SJSA1 (cell line): ENCODE measurements around the gene P3H2. TPM values are rescaled to one million over a fixed set of nuclear protein-coding genes. Genes with fewer than 3 reads are reported as not detected.
"Not testable (repeated sequence)": the region's sequence is repeated elsewhere in the genome, so short reads cannot be mapped to it uniquely, and the experiment has no call there.

ENCODE experiments used
- DNase-seq, 2 experiments: peaks; one replicate each; pipeline ENCODE4 v3.0.0-alpha.2; 2015 to 2020; ENCODE audit warnings: low spot score in 2 of 2, low read depth in 1 of 2
- H3K27ac ChIP-seq: fragments of 250-450 bp; sonication (Bioruptor Pico); 2 replicates; pipeline ENCODE4 v1.5.1; 2020; ENCODE audit warnings: mild to moderate bottlenecking, moderate library complexity
- H3K27me3 ChIP-seq: fragments of 250-450 bp; sonication (Bioruptor Pico); replicated peaks from 2 replicates; pipeline ENCODE4 v1.5.1; 2020; ENCODE audit warnings: mild to moderate bottlenecking, moderate library complexity
- H3K36me3 ChIP-seq: fragments of 250-450 bp; sonication (Bioruptor Pico); 2 replicates; pipeline ENCODE4 v1.5.1; 2020; ENCODE audit warnings: mild to moderate bottlenecking
- H3K4me1 ChIP-seq: fragments of 250-450 bp; sonication (Bioruptor Pico); replicated peaks from 2 replicates; pipeline ENCODE4 v1.6.1; 2021; ENCODE audit warnings: mild to moderate bottlenecking
- H3K4me3 ChIP-seq: fragments of 250-450 bp; sonication (Bioruptor Pico); 2 replicates; pipeline ENCODE4 v1.5.1; 2020; ENCODE audit warnings: mild to moderate bottlenecking
- H3K9me3 ChIP-seq: fragments of 250-450 bp; sonication (Bioruptor Pico); replicated peaks from 2 replicates; pipeline ENCODE4 v1.5.1; 2020; ENCODE audit warnings: mild to moderate bottlenecking
- total RNA-seq: library from RNA; depleted of rRNA; stranded (reverse); fragments of >200 nt; shearing (Covaris generic); gene quantifications from 2 replicates; pipeline ENCODE4 v1.2.3, GENCODE V29; 2014

P3H2 gene
- total RNA-seq, 1 experiment from 2014 or later = 166 TPM

- Histone ChIP-seq H3K36me3 (peaks cover 15% of the 10 kb centered on the region), H3K27ac (peak overlapping the region; percentile 90), H3K4me3 (no peak overlapping the region), H3K9me3 (no peaks in the 10 kb centered on the region), H3K4me1 (peaks cover 90% of the 10 kb centered on the region), H3K27me3 (no peaks in the 10 kb centered on the region)
- no peak for DNase-seq
Observed at GRCh38 chr3:190094160-190094718, 26.5 kb downstream of the P3H2 start.

GRCh38 chr3:190092250-190092649 lies 28.4 kb downstream of the P3H2 start:
- Histone ChIP-seq H3K4me3 (no peak overlapping the region), H3K27me3 (no peaks in the 10 kb centered on the region), H3K4me1 (peaks cover 82% of the 10 kb centered on the region), H3K27ac (peak overlapping the region; percentile 90), H3K9me3 (no peaks in the 10 kb centered on the region), H3K36me3 (peaks cover 15% of the 10 kb centered on the region)
- peak in 1 of 2 experiments; percentile 82 for DNase-seq

- Histone ChIP-seq H3K4me1 (peaks cover 66% of the 10 kb centered on the region), H3K27ac (peak overlapping the region; percentile 90), H3K36me3 (peaks cover 12% of the 10 kb centered on the region), H3K4me3 (no peak overlapping the region), H3K9me3 (no peaks in the 10 kb centered on the region), H3K27me3 (no peaks in the 10 kb centered on the region)
- DNase-seq = peak; percentile 85 to 86
Observed at GRCh38 chr3:190089711-190090110, 31.0 kb downstream of the P3H2 start.

GRCh38 chr3:190088890-190089289 lies 31.8 kb downstream of the P3H2 start:
- Histone ChIP-seq H3K4me3 (no peak overlapping the region), H3K9me3 (no peaks in the 10 kb centered on the region), H3K27ac (peak overlapping the region; percentile 90), H3K36me3 (peaks cover 12% of the 10 kb centered on the region), H3K27me3 (no peaks in the 10 kb centered on the region), H3K4me1 (peaks cover 61% of the 10 kb centered on the region)
- no peak for DNase-seq

- Histone ChIP-seq H3K27ac (no peak overlapping the region), H3K36me3 (no peaks in the 10 kb centered on the region), H3K9me3 (no peaks in the 10 kb centered on the region), H3K4me3 (no peak overlapping the region), H3K4me1 (peaks cover 44% of the 10 kb centered on the region), H3K27me3 (no peaks in the 10 kb centered on the region)
- DNase-seq = no peak
Observed at GRCh38 chr3:190086191-190086590, 34.5 kb downstream of the P3H2 start.

- peaks cover 32% of the 10 kb centered on the region for H3K4me1 ChIP-seq
- H3K27ac ChIP-seq = no peak overlapping the region
- H3K27me3 ChIP-seq = no peaks in the 10 kb centered on the region
- 0 out of 2 replicates have a peak, but pooled peaks cover 2% of the 10 kb centered on the region for H3K36me3 ChIP-seq
- no peak overlapping the region for H3K4me3 ChIP-seq
- no peaks in the 10 kb centered on the region for H3K9me3 ChIP-seq
- DNase-seq = no peak
Observed at GRCh38 chr3:190084983-190085382, 35.7 kb downstream of the P3H2 start.

GRCh38 chr3:190083635-190084034 lies 37.1 kb downstream of the P3H2 start:
- H3K27ac ChIP-seq = no peak overlapping the region
- H3K4me1 ChIP-seq = peaks cover 18% of the 10 kb centered on the region
- H3K4me3 ChIP-seq = no peak overlapping the region
- no peaks in the 10 kb centered on the region for H3K27me3 ChIP-seq
- no peaks in the 10 kb centered on the region for H3K9me3 ChIP-seq
- peak; percentile 53 to 57 for DNase-seq
- 0 out of 2 replicates have a peak, but pooled peaks cover 2% of the 10 kb centered on the region for H3K36me3 ChIP-seq

GRCh38 chr3:190081389-190081788 lies 39.3 kb downstream of the P3H2 start:
- H3K27ac ChIP-seq = no peak overlapping the region
- H3K9me3 ChIP-seq = no peaks in the 10 kb centered on the region
- H3K36me3 ChIP-seq = 0 out of 2 replicates have a peak, but pooled peaks cover 2% of the 10 kb centered on the region
- H3K4me1 ChIP-seq = peaks cover 33% of the 10 kb centered on the region
- no peak for DNase-seq
- no peaks in the 10 kb centered on the region for H3K27me3 ChIP-seq
- H3K4me3 ChIP-seq = no peak overlapping the region

GRCh38 chr3:190079173-190079572 lies 41.5 kb downstream of the P3H2 start:
- not testable (repeated sequence) for H3K4me3 ChIP-seq, H3K27ac ChIP-seq, H3K27me3 ChIP-seq, H3K36me3 ChIP-seq, DNase-seq, H3K9me3 ChIP-seq
- H3K4me1 ChIP-seq = peaks cover 47% of the 10 kb centered on the region

- Histone ChIP-seq H3K4me3 (no peak overlapping the region), H3K27ac (peak overlapping the region; percentile 98), H3K9me3 (no peaks in the 10 kb centered on the region), H3K36me3 (0 out of 2 replicates have a peak, but pooled peaks cover 2% of the 10 kb centered on the region), H3K27me3 (no peaks in the 10 kb centered on the region), H3K4me1 (peaks cover 49% of the 10 kb centered on the region)
- DNase-seq = no peak
Observed at GRCh38 chr3:190077395-190078045, 43.2 kb downstream of the P3H2 start.

- H3K4me3 ChIP-seq = no peak overlapping the region
Observed at GRCh38 chr3:190076601-190077394, 43.9 kb downstream of the P3H2 start.

GRCh38 chr3:190076136-190076535 lies 44.6 kb downstream of the P3H2 start:
- Histone ChIP-seq H3K9me3 (no peaks in the 10 kb centered on the region), H3K36me3 (0 out of 2 replicates have a peak, but pooled peaks cover 2% of the 10 kb centered on the region), H3K27ac (peak overlapping the region; percentile 98), H3K4me3 (no peak overlapping the region), H3K27me3 (no peaks in the 10 kb centered on the region), H3K4me1 (peaks cover 49% of the 10 kb centered on the region)
- DNase-seq = no peak

More at GRCh38 chr3:190076601-190077394, 43.9 kb downstream of the P3H2 start:
- peak; percentile 90 to 93 for DNase-seq
- no peaks in the 10 kb centered on the region for H3K27me3 ChIP-seq
- peaks cover 49% of the 10 kb centered on the region for H3K4me1 ChIP-seq
- H3K27ac ChIP-seq = peak overlapping the region; percentile 98
- H3K36me3 ChIP-seq = 0 out of 2 replicates have a peak, but pooled peaks cover 2% of the 10 kb centered on the region
- no peaks in the 10 kb centered on the region for H3K9me3 ChIP-seq

- no peak for DNase-seq
- Histone ChIP-seq H3K27me3 (no peaks in the 10 kb centered on the region), H3K4me1 (peaks cover 58% of the 10 kb centered on the region), H3K9me3 (no peaks in the 10 kb centered on the region), H3K36me3 (no peaks in the 10 kb centered on the region; the same call in 1 of the 2 replicates), H3K27ac (no peak overlapping the region), H3K4me3 (no peak overlapping the region)
Observed at GRCh38 chr3:190074817-190075216, 45.9 kb downstream of the P3H2 start.
